22Rv1 (cell line): Measurements from ENCODE around the gene CCDC97.
A peak's percentile ranks its signal among the peaks of the same experiment; 100 is the strongest.

Experiments
- H3K27ac ChIP-seq: fragments of 450-650 bp; 2 replicates; pipeline ENCODE4 v1.5.1; 2017
- CTCF ChIP-seq: fragments of 450-650 bp; IDR thresholded peaks from 2 replicates; pipeline ENCODE4 v1.5.1; 2017; ENCODE audit warnings: mild to moderate bottlenecking
- ZFX ChIP-seq: fragments of 450-650 bp; IDR thresholded peaks from 2 replicates; pipeline ENCODE4 v1.6.1; 2017; ENCODE audit warnings: antibody characterized with exemption, borderline replicate concordance

CCDC97 gene

GRCh38 chr19:41321600-41322270, 11.8 kb downstream of the CCDC97 start:
- no peak overlapping the region for H3K27ac ChIP-seq
- TF ChIP-seq ZFX (no peak), CTCF (peak; percentile 64)

GRCh38 chr19:41322451-41322850, 12.5 kb downstream of the CCDC97 start:
- no peak overlapping the region for H3K27ac ChIP-seq
- TF ChIP-seq CTCF (no peak), ZFX (no peak)

GRCh38 chr19:41323023-41323422, 13.1 kb downstream of the CCDC97 start:
- H3K27ac ChIP-seq = no peak overlapping the region
- no peak for TF ChIP-seq ZFX
- no peak for TF ChIP-seq CTCF

- H3K27ac ChIP-seq = no peak overlapping the region
Observed at GRCh38 chr19:41323430-41324125, 13.6 kb downstream of the CCDC97 start.

GRCh38 chr19:41324231-41324702, 14.3 kb downstream of the CCDC97 start:
- no peak for TF ChIP-seq CTCF
- no peak for TF ChIP-seq ZFX
- peak overlapping the region; percentile 13; the same call in 1 of the 2 replicates for H3K27ac ChIP-seq

More at GRCh38 chr19:41323430-41324125, 13.6 kb downstream of the CCDC97 start:
- no peak for TF ChIP-seq ZFX
- TF ChIP-seq CTCF = no peak

GRCh38 chr19:41324921-41325639, 15.1 kb downstream of the CCDC97 start:
- TF ChIP-seq CTCF (no peak), ZFX (no peak)
- no peak overlapping the region for H3K27ac ChIP-seq
